Thyroid gland (tissue), 4 donors: Measurements from ENCODE around the gene LPIN3. TPM values are rescaled to one million over a fixed set of nuclear protein-coding genes. Genes with fewer than 3 reads are reported as not detected.
"Not testable (repeated sequence)": the region's sequence is repeated elsewhere in the genome, so short reads cannot be mapped to it uniquely, and the experiment has no call there.

Source experiments
- DNase-seq, 2 donors: peaks; one replicate each; pipeline ENCODE4 v3.0.0-alpha.2; 2019
- H3K27ac ChIP-seq, 3 donors: fragments of 200-600 bp; sonication (generic); 1 replicate in 2 of 3; 2 replicates in 1 of 3; pipeline ENCODE4 v1.5.1; 2016 to 2019; ENCODE audit warnings: mild to moderate bottlenecking in 1 of 3, moderate library complexity in 1 of 3
- H3K27me3 ChIP-seq: fragments of 200-600 bp; sonication (generic); one replicate; pipeline ENCODE4 v1.5.1; 2019
- H3K36me3 ChIP-seq, 2 donors: fragments of 200-600 bp; sonication (generic); one replicate each; pipeline ENCODE4 v1.5.1; 2016 to 2019
- H3K4me1 ChIP-seq, 2 donors: fragments of 200-600 bp; sonication (generic); one replicate each; pipeline ENCODE4 v1.5.1; 2017 to 2019
- H3K4me3 ChIP-seq, 3 donors: fragments of 200-600 bp; sonication (generic); replicated peaks in 1 of 3; 1 replicate in 2 of 3; 2 replicates in 1 of 3; pipeline ENCODE4 v1.5.1; 2016; ENCODE audit warnings: mild to moderate bottlenecking in 1 of 3
- H3K9me3 ChIP-seq: fragments of 200-600 bp; sonication (generic); one replicate; pipeline ENCODE4 v1.5.1; 2017
- POLR2A ChIP-seq, 2 donors: fragments of 450-650 bp; IDR thresholded peaks; one replicate each; pipeline ENCODE4 v1.6.1; 2017; ENCODE audit warnings: antibody characterized with exemption in 2 of 2, mild to moderate bottlenecking in 2 of 2, moderate library complexity in 1 of 2
- WGBS, 2 donors: methylation state at CpG; one replicate each; pipeline ENCODE4 v1.1.5; 2017; 5-methylcytosine and 5-hydroxymethylcytosine counted together
- intact Hi-C: fragments of 100-400 bp; cut with DNase I; formaldehyde crosslinking; loops from one replicate; pipeline ENCODE4 v1.15.1; 2023
- total RNA-seq, 4 donors: library from RNA; depleted of rRNA; stranded (reverse); fragments of >200 nt; gene quantifications; one replicate each; pipeline ENCODE4 v1.2.3, GENCODE V29; 2016
- TF ChIP-seq, protein P1 (sequence below), 6 experiments: fragments of 200-600 bp in 3 of 6; fragments of 450-650 bp in 3 of 6; sonication (generic) in 3 of 6; IDR thresholded peaks; one replicate each; pipeline ENCODE4 v1.5.1; 2016 to 2019; ENCODE audit warnings: antibody characterized with exemption in 6 of 6, mild to moderate bottlenecking in 2 of 6, inconsistent platforms in 1 of 6, moderate library complexity in 1 of 6

Gene LPIN3
- total RNA-seq, 4 donors from 2014 or later: 33.5 to 53.5 (median 42.1) TPM

DNA sequence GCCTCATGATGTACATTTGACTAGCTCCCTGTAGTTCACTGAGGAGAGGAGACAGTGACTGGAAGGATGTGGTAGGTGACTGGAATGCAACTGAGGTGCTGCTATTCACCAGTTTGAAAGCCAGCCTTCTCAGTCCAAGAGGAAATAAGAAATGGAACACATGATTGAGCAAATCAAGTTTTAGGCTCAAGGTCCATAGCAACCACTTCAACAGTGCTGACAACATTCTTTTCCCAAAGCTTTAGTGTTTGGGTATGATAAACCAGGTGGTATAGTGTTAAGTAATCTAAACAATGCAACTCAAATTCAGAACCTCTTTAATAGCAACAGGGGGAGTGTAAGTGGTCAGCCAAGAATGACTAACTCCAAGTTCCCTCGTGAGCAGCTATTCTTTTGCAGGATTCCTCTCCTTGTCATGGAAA lies 32.3 kb upstream of the LPIN3 start:
- Histone ChIP-seq H3K36me3 (no peaks in the 10 kb centered on the region), H3K4me3 (no peak overlapping the region), H3K27ac (peak overlapping the region; percentile 26 to 72 (median 43)), H3K4me1 (peaks cover 36% of the 10 kb centered on the region in 2 donors), H3K9me3 (no peaks in the 10 kb centered on the region), H3K27me3 (no peaks in the 10 kb centered on the region)
- no peak for DNase-seq
- WGBS, 2 donors: 4 to 5% methylated on average over 1 of the region's 1 CpG
- TF ChIP-seq, protein P1, sequence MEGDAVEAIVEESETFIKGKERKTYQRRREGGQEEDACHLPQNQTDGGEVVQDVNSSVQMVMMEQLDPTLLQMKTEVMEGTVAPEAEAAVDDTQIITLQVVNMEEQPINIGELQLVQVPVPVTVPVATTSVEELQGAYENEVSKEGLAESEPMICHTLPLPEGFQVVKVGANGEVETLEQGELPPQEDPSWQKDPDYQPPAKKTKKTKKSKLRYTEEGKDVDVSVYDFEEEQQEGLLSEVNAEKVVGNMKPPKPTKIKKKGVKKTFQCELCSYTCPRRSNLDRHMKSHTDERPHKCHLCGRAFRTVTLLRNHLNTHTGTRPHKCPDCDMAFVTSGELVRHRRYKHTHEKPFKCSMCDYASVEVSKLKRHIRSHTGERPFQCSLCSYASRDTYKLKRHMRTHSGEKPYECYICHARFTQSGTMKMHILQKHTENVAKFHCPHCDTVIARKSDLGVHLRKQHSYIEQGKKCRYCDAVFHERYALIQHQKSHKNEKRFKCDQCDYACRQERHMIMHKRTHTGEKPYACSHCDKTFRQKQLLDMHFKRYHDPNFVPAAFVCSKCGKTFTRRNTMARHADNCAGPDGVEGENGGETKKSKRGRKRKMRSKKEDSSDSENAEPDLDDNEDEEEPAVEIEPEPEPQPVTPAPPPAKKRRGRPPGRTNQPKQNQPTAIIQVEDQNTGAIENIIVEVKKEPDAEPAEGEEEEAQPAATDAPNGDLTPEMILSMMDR (IDR thresholded peaks at IDR 0.05): no peak
- TF ChIP-seq POLR2A (IDR thresholded peaks at IDR 0.05): no peak
- intact Hi-C loops: no loop called here

DNA sequence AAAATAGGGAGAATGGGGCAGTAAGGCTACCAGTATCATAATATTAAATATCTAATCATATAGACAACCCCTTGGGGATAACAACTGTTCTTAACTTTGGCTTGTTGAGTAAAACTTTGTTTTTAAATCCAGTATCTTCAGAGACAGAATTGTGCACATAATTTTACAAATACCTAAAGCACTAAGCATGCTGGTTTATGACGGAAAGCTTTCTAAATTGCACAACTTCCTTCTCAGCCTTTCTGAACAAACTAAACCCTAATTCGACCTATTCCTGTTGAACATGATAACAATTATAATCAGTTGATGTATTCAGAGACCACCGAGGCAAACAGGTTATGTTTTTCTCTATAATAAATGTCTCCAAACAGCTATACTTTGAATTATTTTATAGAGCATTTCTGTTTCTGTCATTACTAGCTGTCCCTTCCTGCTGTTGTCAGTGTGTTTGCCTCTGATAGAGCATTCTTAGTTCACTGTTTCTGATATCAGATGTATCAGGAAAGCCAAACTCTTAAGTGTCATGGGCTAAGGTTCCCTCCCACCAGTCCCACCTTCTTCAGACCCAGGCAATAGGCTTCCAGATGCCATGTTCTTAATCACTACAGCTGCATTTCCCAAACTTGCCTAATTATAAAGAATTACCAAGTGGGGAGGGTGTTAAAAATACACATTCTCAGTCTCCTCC lies 31.8 kb upstream of the LPIN3 start:
- no peaks in the 10 kb centered on the region for H3K27me3 ChIP-seq
- no peak for TF ChIP-seq POLR2A (IDR thresholded peaks at IDR 0.05)
- TF ChIP-seq, protein P1 (IDR thresholded peaks at IDR 0.05): no peak
- H3K36me3 ChIP-seq: no peaks in the 10 kb centered on the region
- 53 to 62% methylated on average over 3 of the region's 3 CpGs for WGBS, 2 donors
- intact Hi-C loops: no loop called here
- H3K4me3 ChIP-seq: no peak overlapping the region
- peaks cover 36% of the 10 kb centered on the region in 2 donors for H3K4me1 ChIP-seq
- H3K27ac ChIP-seq: peak overlapping the region; percentile 26 to 72 (median 43)
- DNase-seq: no peak
- no peaks in the 10 kb centered on the region for H3K9me3 ChIP-seq

DNA sequence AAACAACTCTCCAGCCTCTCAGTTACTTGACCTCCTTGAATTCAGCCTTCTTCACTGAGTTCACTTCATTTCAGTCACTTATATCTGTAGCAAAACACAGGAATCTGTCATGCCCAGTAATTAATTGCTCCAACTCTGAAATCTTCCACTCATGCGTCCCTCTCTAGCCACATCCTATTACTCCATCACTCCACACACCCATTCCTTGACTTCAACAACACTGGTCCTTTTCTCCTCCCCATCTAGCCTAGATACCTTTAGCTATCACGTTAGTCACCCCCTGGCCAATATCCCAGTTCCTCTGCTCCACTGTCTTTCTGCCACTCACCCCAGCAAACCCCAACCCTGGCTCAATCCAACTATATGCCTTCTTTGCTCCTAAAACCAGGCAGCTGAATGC lies 30.8 kb upstream of the LPIN3 start:
- TF ChIP-seq, protein P1 (IDR thresholded peaks at IDR 0.05): no peak
- no peak for TF ChIP-seq POLR2A (IDR thresholded peaks at IDR 0.05)
- H3K4me3 ChIP-seq: no peak overlapping the region
- no peaks in the 10 kb centered on the region for H3K27me3 ChIP-seq
- H3K36me3 ChIP-seq: no peaks in the 10 kb centered on the region
- H3K4me1 ChIP-seq: peaks cover 33% of the 10 kb centered on the region in 2 donors
- H3K27ac ChIP-seq: peak overlapping the region in 1 of 3 donors; percentile 72
- no peaks in the 10 kb centered on the region for H3K9me3 ChIP-seq
- DNase-seq: no peak
- intact Hi-C loops: loop anchor here (10.0 kb wide), 1 partner anchor 55 kb away; no protein-coding TSS in a partner anchor
- 84 to 91% methylated on average over 2 of the region's 2 CpGs for WGBS, 2 donors

DNA sequence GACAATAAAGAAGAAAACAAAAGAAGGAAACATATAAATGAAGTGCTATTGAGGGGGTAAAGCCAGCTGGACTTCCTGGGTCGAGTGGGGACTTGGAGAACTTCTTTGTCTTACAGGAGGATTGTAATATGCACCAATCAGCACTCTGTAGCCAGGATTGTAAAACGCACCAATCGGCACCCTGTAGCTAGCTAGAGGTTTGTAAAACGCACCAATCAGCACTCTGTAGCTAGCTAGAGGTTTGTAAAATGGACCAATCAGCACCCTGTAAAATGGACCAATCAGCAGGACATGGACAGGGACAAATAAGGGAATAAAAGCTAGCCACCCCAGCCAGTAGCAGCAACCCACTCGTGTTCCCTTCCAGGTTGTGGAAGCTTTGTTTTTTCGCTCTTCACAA lies 28.6 kb upstream of the LPIN3 start:
- not testable (repeated sequence) for H3K36me3 ChIP-seq, H3K27ac ChIP-seq, DNase-seq, H3K27me3 ChIP-seq, H3K9me3 ChIP-seq, H3K4me3 ChIP-seq
- WGBS, 2 donors: 93 to 94% methylated on average over 6 of the region's 6 CpGs
- peaks cover 40 to 43% of the 10 kb centered on the region in 2 donors for H3K4me1 ChIP-seq
- intact Hi-C loops: loop anchor here (10.0 kb wide), 1 partner anchor 57 kb away; no protein-coding TSS in a partner anchor

DNA sequence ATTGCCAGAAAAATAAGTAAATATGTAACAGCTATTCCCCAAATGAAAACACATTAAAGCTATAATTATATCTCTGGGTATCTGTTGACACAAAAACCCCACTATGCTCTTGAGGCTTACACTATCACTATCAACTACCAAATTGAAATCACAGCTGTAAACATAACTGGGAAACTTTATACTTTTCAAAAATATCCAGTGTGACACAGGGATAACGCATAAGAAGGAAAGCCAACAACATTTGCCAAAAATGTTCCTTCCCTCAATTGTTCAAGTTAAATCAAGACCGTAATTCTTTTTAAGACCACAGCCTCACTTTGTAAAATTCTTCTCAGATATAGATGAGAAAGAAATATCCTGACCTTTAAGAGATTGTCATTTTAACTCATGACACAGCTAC lies 26.2 kb upstream of the LPIN3 start:
- DNase-seq: no peak
- H3K36me3 ChIP-seq: no peaks in the 10 kb centered on the region
- no peak overlapping the region for H3K4me3 ChIP-seq
- no peaks in the 10 kb centered on the region for H3K9me3 ChIP-seq
- TF ChIP-seq, protein P1 (IDR thresholded peaks at IDR 0.05): no peak
- TF ChIP-seq POLR2A (IDR thresholded peaks at IDR 0.05): no peak
- peak overlapping the region in 1 of 3 donors; percentile 31 for H3K27ac ChIP-seq
- H3K4me1 ChIP-seq: peaks cover 28 to 33% of the 10 kb centered on the region in 2 donors
- WGBS, 2 donors: 69 to 76% methylated on average over 2 of the region's 2 CpGs
- no peaks in the 10 kb centered on the region for H3K27me3 ChIP-seq
- intact Hi-C loops: loop anchor here (10.0 kb wide), 1 partner anchor 60 kb away; no protein-coding TSS in a partner anchor
